ENCODE measurements around the gene TRIM15.

The TRIM15 gene

DNA sequence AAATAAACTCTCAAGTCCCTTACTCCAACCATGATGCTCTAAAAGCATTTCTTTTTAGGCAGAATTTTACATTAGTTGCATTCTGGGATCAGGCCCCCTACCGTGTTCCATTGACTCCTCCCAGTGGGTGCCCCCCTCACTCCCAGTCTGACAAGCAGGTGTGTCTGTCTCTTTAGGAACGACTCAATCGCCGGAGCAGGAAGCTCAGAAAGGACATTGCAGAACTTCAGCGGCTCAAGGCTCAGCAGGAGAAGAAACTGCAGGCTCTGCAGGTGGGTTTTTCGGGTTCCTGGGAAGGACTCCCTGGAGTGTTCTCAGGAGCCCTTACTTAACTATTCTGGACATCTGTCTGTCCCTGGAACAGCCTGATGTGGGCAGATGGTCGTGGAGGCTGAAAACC lies 17.5 kb upstream of the TRIM15 start:
- no peak for DNase-seq (ENCODE audit: low spot score)

GRCh38 chr6:30147096-30147495 lies 16.2 kb upstream of the TRIM15 start:
- DNase-seq (ENCODE audit: low spot score): no peak

DNA sequence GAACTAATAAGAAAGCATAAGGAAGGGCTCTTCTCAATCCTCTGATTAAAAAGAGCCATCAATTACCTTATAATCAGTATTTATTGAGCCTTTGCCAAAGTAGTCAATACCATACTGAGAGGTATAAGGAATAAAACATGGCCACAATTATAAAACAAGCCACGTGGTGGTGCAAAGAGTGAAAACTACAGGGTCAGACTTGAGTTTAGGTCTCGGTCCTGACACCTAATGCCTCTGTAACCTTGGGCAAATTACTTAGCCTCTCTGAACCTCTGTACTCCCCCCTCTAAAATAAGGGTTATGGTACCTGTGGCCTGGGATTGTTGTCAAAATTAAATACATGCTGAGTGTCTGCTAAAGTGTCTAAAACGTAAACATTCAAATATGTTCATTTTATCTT lies 14.1 kb upstream of the TRIM15 start:
- DNase-seq (ENCODE audit: low spot score): no peak

DNA sequence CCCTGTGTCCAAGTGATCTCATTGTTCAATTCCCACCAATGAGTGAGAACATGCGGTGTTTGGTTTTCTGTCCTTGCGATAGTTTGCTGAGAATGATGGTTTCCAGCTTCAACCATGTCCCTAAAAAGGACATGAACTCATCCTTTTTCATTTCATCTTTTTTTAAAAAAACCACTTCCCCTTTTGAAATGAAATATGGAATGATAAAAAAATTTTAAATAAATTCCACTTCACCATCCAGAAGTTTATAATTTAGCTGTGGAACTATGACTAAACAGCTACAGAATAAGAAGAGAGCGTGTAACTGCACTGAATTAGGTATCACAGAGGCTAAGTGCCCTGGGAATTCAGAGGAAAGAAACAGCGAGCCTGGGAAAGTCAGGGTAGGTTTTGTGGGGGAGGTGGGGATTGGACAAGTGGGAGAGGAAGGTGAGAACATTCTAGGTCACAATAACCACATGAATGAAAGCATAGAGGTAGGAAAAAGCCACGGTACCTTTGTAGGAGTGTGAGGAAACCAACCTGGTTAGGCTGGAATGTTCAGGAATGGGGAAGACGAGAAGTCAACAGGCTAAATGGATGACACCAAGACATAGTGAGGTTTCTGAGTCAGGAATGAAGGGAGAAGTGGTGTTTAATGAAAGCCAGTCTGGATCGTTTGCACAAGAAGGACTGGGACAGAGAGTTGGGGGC lies 13.3 kb upstream of the TRIM15 start:
- no peak for DNase-seq (ENCODE audit: low spot score)

- no peak for DNase-seq (ENCODE audit: low spot score)
These were observed 12.5 kb upstream of the TRIM15 start for GRCh38 chr6:30150671-30151395.

GRCh38 chr6:30151580-30151979 lies 11.8 kb upstream of the TRIM15 start:
- no peak for DNase-seq (ENCODE audit: low spot score)

GRCh38 chr6:30152016-30152673 lies 11.2 kb upstream of the TRIM15 start:
- no peak for DNase-seq (ENCODE audit: low spot score)

GRCh38 chr6:30152910-30153610 lies 10.3 kb upstream of the TRIM15 start:
- DNase-seq (ENCODE audit: low spot score): no peak

GRCh38 chr6:30154061-30154460 lies 9.3 kb upstream of the TRIM15 start:
- no peak for DNase-seq (ENCODE audit: low spot score)

- no peak for DNase-seq (ENCODE audit: low spot score)
These were observed 8.4 kb upstream of the TRIM15 start for GRCh38 chr6:30154709-30155519.

DNA sequence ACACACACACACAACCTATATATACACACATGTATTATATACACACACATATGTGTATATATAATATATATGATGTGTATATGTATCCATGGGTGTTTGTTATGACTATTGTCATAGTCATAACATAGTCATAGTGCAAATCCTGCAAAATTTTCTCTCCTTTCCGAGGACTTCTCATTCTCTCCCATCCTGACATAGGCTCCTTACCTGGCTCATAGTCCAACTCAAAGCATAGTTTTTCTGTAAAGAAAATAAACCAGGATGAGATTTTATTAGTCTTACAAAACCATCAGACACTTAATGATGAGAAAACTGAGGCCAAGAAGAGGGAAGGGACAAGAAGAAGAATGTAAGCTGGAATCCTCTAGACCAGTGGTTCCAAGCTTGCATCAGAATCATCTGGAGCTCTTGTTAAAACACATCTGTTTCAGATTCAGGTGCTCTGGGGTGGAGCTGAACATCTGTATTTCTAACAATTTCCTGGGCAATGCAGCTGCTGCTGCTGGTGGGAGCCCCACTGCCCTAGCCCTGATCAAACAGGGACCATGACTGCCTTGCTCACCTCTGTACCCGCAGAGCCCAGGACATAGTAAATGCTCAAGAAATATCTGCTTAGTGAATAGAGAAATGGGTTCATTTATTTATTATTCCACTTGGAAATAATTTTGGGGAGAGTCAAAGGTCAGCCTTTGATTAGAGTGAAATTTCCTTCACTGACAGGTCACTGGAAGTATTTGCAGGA lies 7.7 kb upstream of the TRIM15 start:
- no peak for DNase-seq (ENCODE audit: low spot score)

- DNase-seq (ENCODE audit: low spot score): no peak
These were observed 7.1 kb upstream of the TRIM15 start for GRCh38 chr6:30156262-30156599.

DNA sequence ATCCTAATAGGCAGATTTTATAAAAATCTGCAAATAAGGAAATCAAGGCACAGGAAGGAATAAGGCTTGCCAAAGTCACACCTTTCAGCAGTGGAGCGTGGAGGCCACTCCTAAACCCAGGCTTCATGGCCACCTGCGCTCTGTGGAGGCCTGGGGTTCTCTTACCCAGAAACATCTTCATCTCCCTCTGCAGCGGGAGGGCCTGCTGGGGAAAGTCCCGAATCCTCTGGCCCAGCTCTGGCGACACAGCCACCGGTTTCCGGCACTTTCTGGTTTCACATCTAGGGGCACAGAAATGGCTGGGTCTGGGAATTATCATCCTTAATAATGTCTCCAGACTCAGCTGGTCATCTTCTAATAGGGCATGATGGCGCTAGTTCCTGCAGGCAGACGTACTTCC lies 6.6 kb upstream of the TRIM15 start:
- DNase-seq (ENCODE audit: low spot score): no peak

GRCh38 chr6:30157581-30157980 lies 5.8 kb upstream of the TRIM15 start:
- DNase-seq (ENCODE audit: low spot score): no peak

DNA sequence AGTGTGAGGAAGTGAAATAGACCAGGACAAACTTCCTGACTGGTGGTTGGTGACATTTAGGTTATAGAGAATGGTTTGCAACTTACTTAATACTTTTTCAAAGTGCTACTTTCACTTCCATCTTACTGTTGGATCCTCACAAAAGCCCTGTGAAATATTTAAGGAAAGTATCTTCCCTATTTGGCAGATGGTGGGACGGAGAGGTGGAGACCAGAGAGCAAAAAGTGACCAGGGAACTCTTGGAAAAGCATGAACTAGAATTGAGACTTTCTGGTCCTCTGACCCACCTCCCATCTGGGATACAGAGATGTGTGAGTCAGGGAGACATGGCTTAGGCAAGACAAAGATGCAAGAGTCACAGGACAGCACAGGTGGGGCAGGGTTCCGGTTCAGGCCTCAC lies 5.3 kb upstream of the TRIM15 start:
- DNase-seq (ENCODE audit: low spot score): no peak

DNA sequence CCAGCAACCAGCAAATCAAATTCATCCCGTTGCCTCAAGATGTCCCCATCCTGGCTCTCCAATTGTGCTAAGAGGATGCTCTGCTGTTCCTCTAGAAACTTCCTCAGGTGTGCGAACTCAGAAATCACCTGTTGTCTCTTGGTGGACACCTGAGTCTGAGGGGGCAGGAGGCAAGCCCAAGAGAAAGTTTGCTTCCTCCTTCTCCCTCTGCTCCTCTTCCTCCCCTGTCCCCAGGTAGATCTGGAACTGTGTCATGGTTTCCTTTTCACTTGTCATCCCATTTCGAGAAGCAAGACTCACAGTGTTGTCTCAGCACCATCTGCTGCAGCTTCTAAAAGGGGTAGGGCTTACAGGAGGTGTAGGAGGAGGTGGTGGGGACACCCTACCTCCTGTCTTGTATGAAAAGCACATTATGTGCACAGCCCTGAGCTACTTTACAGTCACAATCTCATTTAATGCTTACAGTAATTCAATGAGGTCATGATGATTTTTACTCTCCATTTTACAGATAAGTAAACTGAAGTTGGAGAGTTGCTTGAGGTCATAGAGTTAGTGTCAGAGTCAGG lies 4.8 kb upstream of the TRIM15 start:
- DNase-seq (ENCODE audit: low spot score): no peak

GRCh38 chr6:30160008-30160784 lies 3.1 kb upstream of the TRIM15 start:
- no peak for DNase-seq (ENCODE audit: low spot score)

DNA sequence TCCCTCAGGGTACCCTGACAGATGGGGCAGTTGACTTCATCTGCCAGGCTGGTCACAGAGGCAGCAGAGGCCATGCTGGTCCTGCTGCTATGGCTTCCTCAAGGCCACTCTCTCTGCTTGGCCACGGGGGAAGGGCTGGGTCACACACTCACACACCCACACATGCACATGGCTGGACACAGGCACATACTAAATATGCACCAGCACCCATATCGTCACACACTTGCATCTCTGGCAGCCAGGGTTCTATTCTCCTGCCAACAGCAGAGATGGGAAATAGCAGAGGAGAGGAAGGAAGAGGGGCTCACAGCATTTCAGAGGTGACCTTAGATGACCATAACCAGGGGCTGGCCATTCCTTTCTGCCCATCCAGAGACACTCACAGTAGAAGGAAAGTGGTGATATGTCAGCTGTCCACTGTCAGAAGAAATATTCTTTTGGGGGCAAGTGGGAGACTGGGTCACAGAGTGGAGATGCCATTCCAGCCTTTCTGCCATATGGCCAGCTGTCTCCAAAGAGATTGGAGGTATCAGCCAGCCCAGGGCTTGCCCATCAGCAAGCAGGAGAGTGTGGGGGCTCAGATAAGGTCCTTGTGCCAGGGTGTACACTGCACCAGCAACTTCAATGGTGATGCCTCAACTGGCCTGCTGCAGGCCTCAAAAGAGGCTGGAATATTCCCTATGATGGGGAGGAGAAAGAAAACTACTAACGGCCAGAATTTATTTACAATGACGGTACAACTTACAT lies 2.4 kb upstream of the TRIM15 start, which contains the start of gene TRIM10:
Gene TRIM10, minus strand, starts transcription at position 427 of the 747 bp plus-strand sequence. Its CDS starts 353 bp downstream, at position 74.
- DNase-seq (ENCODE audit: low spot score): no peak
